NCI-H2227 treated with DMSO at 0.1 percent for 48 hours (cell line): ENCODE measurements around the gene MAP3K5.

Experiments
- DNase-seq: peaks from one replicate; lab custom pipeline; 2025; lab: John Stamatoyannopoulos, UW

The MAP3K5 gene

DNA sequence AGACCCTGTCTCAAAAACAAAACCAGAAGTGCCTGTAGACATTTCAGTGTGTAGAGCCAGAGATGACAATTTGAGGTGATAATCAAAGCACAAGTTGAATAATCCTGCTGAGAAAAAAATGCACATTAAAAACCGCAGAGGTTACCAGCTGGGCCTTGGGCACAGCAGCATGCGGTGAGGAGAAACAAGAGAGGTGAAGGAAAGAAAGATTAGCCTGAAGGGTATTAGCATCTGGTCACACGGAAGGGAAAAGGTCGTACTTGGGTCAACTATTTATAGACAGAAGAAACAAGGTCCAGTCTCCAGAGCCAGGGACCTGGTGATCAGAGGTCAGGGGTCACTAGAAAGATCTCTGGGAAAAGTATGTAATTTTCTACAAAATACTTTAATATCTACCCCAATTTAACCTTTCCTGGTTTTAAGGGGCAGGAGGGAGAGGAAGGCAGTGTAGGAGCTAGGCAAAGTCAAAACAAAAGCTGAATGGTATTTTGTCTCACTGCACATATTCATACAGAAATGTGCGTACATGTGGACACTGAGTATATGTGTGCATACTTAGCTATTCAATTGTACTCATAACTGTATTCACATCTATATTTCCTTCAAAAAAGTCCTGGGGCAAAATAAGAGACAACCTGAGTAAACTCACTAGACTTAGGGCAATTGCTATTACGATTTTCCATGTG lies 252.2 kb downstream of the MAP3K5 start:
- no peak for DNase-seq

- no peak for DNase-seq
These were observed 253.4 kb downstream of the MAP3K5 start for GRCh38 chr6:136538836-136539235.

DNA sequence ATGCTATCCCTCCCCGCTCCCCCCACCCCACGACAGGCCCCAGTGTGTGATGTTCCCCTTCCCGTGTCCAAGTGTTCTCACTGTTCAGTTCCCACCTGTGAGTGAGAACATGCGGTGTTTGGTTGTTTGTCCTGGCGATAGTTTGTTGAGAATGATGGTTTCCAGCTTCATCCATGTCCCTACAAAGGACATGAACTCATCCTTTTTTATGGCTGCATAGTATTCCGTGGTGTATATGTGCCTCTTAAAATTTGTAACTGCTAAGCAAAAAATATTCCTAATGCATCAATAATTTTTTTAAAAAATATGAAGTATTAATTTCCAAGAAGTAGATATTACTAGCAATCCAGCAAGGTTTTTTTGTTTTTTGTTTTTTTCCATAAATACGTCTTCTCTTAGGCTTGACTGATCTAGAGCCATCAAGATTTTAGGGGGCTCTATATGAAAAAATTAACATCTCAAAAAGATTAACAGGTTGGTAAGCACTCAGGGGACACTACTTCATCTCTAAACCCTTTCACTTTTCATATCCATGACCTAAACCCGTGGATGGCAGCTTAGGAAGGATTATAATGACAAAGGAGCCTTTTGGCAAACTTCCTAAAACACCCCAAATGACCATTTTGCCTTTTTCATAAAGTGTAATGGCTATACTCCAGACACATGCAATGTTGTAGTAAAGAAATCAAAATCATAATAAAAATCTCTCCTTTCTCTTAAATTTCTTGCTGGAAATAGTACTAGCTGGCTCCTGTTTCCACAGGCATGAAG lies 256.2 kb downstream of the MAP3K5 start:
- no peak for DNase-seq

DNA sequence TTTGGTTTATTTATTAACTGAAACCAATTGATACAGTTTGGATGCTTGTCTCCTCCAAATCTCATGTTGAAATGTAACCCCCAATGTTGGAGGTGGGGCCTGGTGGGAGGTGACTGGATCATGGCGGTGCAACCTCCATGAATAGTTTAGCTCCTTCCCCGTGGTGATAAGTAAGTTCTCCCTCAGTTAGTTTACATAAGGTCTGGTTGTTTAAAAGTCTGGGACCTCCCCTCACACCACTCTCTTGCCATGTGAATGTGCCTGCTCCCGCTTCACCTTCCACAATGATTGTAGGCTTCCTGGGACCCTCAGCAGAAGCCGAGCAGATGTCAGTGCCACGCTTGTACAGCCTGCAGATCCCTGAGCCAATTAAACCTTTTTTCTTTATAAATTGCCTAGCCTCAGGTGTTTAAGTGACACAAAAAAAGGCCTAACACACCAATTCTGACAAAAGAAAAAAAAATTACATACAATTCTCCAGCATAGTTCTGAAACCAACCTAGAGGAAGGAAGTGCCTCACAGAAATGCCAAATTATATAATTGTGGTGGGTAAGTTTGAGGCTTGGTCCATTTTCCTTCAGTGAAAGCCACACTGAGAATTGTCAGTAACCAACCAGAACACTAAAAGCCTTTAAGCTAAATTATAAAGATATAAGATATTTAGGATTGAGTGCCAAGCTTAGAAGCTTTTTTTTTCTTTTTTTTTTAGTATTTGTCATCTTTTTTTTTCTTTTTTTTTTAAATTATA lies 257.1 kb downstream of the MAP3K5 start:
- DNase-seq = peak; percentile 31

GRCh38 chr6:136534268-136534667 lies 258.0 kb downstream of the MAP3K5 start:
- no peak for DNase-seq

- no peak for DNase-seq
These were observed 258.8 kb downstream of the MAP3K5 start for GRCh38 chr6:136533487-136533886.

- DNase-seq = no peak
These were observed 260.2 kb downstream of the MAP3K5 start for GRCh38 chr6:136532030-136532429.

- no peak for DNase-seq
These were observed 262.6 kb downstream of the MAP3K5 start for GRCh38 chr6:136529710-136530109.

DNA sequence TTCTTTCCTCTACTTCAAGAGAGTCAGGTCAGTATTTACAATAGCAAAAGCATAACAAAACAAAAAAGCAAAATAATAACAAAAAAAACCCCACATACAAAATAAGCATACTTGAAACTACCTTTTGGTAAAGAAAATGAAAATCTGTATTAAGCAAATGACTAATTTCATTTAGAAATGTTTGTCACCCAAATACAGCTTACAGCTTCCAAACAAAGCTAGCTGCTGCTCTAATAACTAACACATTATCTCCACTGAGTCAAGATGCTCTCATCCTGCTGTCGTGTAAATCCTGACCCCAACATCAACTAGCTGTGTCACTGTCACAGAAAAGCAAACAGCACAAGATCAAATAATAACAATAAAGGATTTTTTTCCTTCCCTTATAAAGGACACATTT lies 263.8 kb downstream of the MAP3K5 start:
- DNase-seq = no peak

DNA sequence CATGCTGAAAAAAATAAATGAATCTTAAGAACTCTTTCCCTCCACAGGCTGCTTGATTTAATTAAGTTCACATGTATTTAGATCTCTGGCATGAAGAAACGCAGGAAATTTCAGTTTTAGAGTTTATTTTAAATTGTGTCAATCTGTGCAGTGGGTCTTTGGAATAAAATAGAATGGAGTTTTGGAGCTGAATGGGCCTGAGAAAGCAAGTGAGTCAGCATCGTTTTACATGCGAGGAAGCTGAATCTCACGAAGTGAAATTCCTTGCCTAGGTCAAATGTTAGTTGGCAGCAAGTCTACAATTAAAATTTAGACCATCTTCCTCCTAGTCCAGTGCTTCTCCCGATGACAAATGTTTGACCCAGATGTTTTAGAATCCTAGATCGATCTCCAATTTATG lies 264.4 kb downstream of the MAP3K5 start:
- DNase-seq = no peak

GRCh38 chr6:136526937-136527336 lies 265.3 kb downstream of the MAP3K5 start:
- no peak for DNase-seq

- DNase-seq = peak; percentile 84
These were observed 265.9 kb downstream of the MAP3K5 start for GRCh38 chr6:136526196-136526930.

DNA sequence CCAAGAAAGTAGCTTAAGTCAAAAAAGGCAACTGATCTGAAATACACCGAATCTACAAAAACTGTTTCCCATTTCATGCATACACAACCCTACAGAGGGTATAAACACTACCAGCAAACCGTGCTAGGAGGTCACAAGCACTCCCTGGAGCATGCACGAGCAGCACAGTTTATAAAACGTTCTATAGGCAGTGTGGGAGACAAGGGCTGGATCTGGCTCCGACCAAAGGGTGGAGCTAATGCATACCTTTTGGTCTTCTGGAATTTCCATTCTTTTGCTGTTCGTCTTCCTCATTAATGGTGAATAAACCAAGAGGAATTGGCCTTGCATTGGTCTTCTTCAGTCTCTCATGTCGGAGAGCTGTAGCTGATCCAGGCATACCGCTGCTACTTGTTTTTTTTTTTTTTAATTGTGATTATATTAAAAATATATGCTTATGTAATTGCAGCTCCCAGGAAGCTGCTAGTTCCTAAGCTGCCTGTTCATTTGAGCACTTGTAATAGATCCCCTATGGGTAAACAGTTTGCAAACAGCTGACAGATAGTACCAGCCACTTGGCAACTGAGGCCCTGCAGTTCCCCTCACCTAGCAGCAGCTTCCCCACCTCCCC lies 266.6 kb downstream of the MAP3K5 start:
- DNase-seq = no peak

DNA sequence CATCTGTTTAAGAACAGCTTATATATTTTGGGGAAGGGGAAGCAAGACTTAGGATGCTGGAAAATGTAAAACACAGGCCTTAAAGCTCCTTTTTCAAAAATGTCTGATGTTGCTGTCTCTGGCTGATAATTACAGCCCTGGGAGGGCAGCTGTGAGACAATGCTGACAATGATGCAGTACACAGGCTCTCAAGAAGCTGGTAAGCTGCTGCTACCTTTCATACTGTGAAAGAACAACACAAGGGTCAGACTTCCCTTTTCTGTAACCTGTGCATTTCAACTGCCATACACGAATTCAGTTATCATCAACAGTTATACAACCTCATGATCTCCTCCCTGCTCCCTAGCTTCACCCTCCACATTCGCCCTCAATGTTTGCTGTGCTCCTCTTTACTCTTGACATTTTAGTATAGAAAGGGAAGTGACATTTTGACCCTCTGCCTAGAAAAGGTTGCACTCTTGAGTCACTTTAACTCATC lies 267.3 kb downstream of the MAP3K5 start:
- peak; percentile 51 for DNase-seq

GRCh38 chr6:136524339-136524935 lies 267.8 kb downstream of the MAP3K5 start:
- no peak for DNase-seq

GRCh38 chr6:136523196-136523595 lies 269.1 kb downstream of the MAP3K5 start:
- no peak for DNase-seq

- DNase-seq = no peak
These were observed 269.6 kb downstream of the MAP3K5 start for GRCh38 chr6:136522636-136523035.

- DNase-seq = no peak
These were observed 270.4 kb downstream of the MAP3K5 start for GRCh38 chr6:136521911-136522310.

DNA sequence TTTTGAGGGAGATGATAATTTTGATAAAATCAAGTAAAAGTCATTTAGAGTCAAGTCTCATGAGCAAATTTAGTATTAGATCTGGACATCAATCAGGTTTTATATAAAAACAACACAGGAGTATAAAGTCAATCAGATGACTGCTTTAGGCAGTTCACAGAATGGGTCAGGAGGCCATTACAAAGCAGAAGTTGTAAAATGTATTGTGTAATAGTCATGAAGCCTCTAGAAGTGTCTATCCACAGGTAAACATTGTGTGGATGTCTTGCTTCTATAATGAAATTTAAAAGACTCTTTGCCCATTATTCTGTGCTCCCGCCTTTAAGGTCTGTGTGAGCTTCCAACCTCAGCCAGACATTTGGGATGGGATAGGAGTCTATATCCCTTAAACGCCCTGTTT lies 270.9 kb downstream of the MAP3K5 start:
- no peak for DNase-seq

DNA sequence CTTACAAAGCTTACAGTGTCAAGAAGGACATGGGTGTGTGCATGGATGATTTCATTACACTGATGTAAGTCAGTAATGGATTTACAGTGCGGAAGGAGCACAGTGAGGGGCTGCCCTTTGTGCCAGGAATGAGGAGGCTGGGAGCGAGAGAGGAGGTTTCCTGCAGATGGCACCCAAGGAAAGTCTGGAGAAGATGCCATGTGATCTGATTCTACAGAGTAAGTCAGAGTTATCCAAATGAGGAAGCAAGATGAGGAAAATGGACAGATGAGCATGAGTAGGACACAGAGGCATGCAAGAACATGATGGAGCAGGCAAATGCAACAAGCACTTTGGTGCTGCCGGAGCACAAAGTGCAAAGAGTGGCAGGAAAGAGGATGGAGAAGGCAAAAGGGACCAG lies 271.8 kb downstream of the MAP3K5 start:
- DNase-seq = no peak

GRCh38 chr6:136517582-136517981 lies 274.7 kb downstream of the MAP3K5 start:
- no peak for DNase-seq
